Measurements from ENCODE around the gene KRTAP29-1. TPM values are rescaled to one million over a fixed set of nuclear protein-coding genes. Genes with fewer than 3 reads are reported as not detected.

KRTAP29-1 gene
- total RNA-seq, 2 experiments from 2014 or later, result not detected

DNA sequence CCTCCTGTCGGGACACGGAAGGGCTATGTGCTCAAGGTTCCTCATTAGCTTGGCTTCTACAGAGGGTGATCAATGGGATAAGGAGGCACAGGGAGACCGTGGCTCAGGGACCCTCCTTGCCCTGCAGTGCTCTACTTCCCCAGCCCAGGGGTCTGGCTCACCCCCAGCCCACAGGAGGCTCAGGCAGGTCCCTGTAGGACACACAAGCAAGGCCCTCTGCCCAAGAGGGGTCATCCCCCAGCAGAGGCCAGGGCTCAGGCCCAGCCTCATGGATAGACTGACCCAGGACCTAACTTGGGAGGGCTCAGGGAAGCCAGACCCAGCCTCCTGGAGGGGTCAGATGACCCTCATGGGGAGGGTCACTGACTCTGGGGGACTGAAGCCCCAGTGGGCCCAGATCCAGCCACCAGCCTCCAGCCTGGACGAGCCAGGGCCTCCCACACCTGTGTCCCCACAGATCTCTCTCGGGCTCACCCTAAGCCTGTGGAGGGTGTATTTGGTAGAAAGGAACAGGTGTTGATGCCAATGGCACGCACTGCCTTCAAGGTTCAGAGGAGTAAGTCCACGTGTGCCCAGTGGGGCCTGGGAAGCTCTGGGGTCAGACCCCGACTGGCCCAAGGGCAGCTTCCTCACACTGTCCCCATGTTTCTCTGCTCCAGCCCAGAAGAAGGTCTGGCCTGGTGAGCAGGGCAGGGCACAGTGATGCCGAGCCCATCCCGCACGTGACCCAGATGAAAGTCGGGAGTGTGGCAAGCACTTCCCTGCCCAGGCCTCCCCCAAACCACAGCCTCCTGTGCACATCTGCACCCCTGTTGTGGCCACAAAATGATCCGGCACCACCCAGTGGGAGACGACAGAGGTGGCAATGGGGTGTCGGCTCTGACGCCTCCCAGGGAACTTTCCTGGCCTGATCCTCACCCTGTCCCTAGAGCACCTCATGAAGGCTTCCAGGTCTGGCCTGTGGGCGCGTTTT is 23.8 kb upstream of the KRTAP29-1 start:
- CTCF ChIA-PET (ENCODE audit: unreplicated experiment), result no interaction called here
- Histone ChIP-seq H3K9me3 (ENCODE audit: low read length) (no peaks in the 10 kb centered on the region), H3K79me2 (ENCODE audit: insufficient read depth, low read depth, low read length) (no peaks in the 10 kb centered on the region), H3K4me1 (ENCODE audit: insufficient read depth, low read length, poor library complexity, severe bottlenecking) (no peaks in the 10 kb centered on the region), H4K20me1 (ENCODE audit: insufficient read depth, low read length) (no peaks in the 10 kb centered on the region), H3K9me2 (ENCODE audit: insufficient read depth, low read length) (no peaks in the 10 kb centered on the region), H3K4me2 (ENCODE audit: low read length) (no peak overlapping the region), H3K36me3 (ENCODE audit: insufficient read depth, low read length) (no peaks in the 10 kb centered on the region), H2AFZ (ENCODE audit: low read length) (no peak overlapping the region), H3K27ac (ENCODE audit: low read depth, low read length, poor library complexity, severe bottlenecking) (no peak overlapping the region), H3K4me3 (ENCODE audit: low read depth, low read length, poor library complexity, severe bottlenecking) (no peak overlapping the region)
- POLR2A ChIA-PET, result no interaction called here
- intact Hi-C loops (cut with micrococcal nuclease; ENCODE audit: unreplicated experiment), result loop anchor here (10.0 kb wide), 2 partner anchors 338 to 522 kb away; no protein-coding TSS in a partner anchor
- no peak for DNase-seq (ENCODE audit: low spot score)
- BruUV-seq (replicated peaks), result no TSS peak
- TF ChIP-seq EZH2phosphoT487 (IDR thresholded peaks at IDR 0.05; ENCODE audit: borderline replicate concordance, low read depth, low read length), result no peak
- TF ChIP-seq CTCF (conservative IDR thresholded peaks at IDR 0.05; ENCODE audit: low read length), result no peak

DNA sequence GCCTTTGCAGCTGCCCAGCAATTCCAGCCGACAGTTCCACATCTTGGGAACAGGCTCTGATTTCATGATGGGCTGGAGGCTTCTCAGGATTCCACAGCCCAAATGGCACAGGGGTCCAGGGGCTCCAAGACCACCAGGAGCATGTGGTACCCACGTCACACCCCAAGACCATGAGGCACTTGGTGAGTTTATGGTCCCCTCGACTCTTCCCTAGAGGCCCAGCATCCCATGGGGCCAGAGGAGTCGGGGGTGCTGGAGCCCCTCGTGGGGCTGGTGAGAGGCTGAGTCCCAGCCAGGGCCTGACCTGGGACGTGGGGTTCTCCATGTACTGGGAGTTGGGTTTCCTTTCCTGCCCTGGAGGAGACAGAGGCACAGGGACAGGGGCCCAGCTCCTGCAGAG is 23.0 kb upstream of the KRTAP29-1 start:
- ChIA-PET CTCF (ENCODE audit: unreplicated experiment) (no interaction called here), POLR2A (no interaction called here)
- TF ChIP-seq CTCF (conservative IDR thresholded peaks at IDR 0.05; ENCODE audit: low read length) (no peak), EZH2phosphoT487 (IDR thresholded peaks at IDR 0.05; ENCODE audit: borderline replicate concordance, low read depth, low read length) (no peak)
- H3K36me3 ChIP-seq (ENCODE audit: insufficient read depth, low read length), result no peaks in the 10 kb centered on the region
- no peaks in the 10 kb centered on the region for H3K79me2 ChIP-seq (ENCODE audit: insufficient read depth, low read depth, low read length)
- H2AFZ ChIP-seq (ENCODE audit: low read length), result no peak overlapping the region
- no peaks in the 10 kb centered on the region for H3K9me3 ChIP-seq (ENCODE audit: low read length)
- no peak for DNase-seq (ENCODE audit: low spot score)
- intact Hi-C loops (cut with micrococcal nuclease; ENCODE audit: unreplicated experiment), result loop anchor here (10.0 kb wide), 2 partner anchors 339 to 521 kb away; no protein-coding TSS in a partner anchor
- no peak overlapping the region for H3K27ac ChIP-seq (ENCODE audit: low read depth, low read length, poor library complexity, severe bottlenecking)
- no TSS peak for BruUV-seq (replicated peaks)
- no peak overlapping the region for H3K4me2 ChIP-seq (ENCODE audit: low read length)
- H3K4me1 ChIP-seq (ENCODE audit: insufficient read depth, low read length, poor library complexity, severe bottlenecking), result no peaks in the 10 kb centered on the region
- H3K9me2 ChIP-seq (ENCODE audit: insufficient read depth, low read length), result no peaks in the 10 kb centered on the region
- H3K4me3 ChIP-seq (ENCODE audit: low read depth, low read length, poor library complexity, severe bottlenecking), result no peak overlapping the region
- no peaks in the 10 kb centered on the region for H4K20me1 ChIP-seq (ENCODE audit: insufficient read depth, low read length)

- H3K79me2 ChIP-seq (ENCODE audit: insufficient read depth, low read depth, low read length), result no peaks in the 10 kb centered on the region
- H4K20me1 ChIP-seq (ENCODE audit: insufficient read depth, low read length), result no peaks in the 10 kb centered on the region
- H3K27ac ChIP-seq (ENCODE audit: low read depth, low read length, poor library complexity, severe bottlenecking), result no peak overlapping the region
- H2AFZ ChIP-seq (ENCODE audit: low read length), result no peak overlapping the region
- POLR2A ChIA-PET, result no interaction called here
- BruUV-seq (replicated peaks), result no TSS peak
- intact Hi-C loops (cut with micrococcal nuclease; ENCODE audit: unreplicated experiment), result loop anchor here (10.0 kb wide), 2 partner anchors 340 to 520 kb away; no protein-coding TSS in a partner anchor
- no peaks in the 10 kb centered on the region for H3K36me3 ChIP-seq (ENCODE audit: insufficient read depth, low read length)
- DNase-seq (ENCODE audit: low spot score), result no peak
- no peaks in the 10 kb centered on the region for H3K9me2 ChIP-seq (ENCODE audit: insufficient read depth, low read length)
- H3K4me2 ChIP-seq (ENCODE audit: low read length), result no peak overlapping the region
- H3K9me3 ChIP-seq (ENCODE audit: low read length), result no peaks in the 10 kb centered on the region
- no peak for TF ChIP-seq EZH2phosphoT487 (IDR thresholded peaks at IDR 0.05; ENCODE audit: borderline replicate concordance, low read depth, low read length)
- TF ChIP-seq CTCF (conservative IDR thresholded peaks at IDR 0.05; ENCODE audit: low read length), result no peak
- CTCF ChIA-PET (ENCODE audit: unreplicated experiment), result no interaction called here
- H3K4me3 ChIP-seq (ENCODE audit: low read depth, low read length, poor library complexity, severe bottlenecking), result no peak overlapping the region
- no peaks in the 10 kb centered on the region for H3K4me1 ChIP-seq (ENCODE audit: insufficient read depth, low read length, poor library complexity, severe bottlenecking)
These were observed 22.5 kb upstream of the KRTAP29-1 start for GRCh38 chr17:41325126-41325525.

Measured in OCI-LY7 (cell line).